NCI-H2171 (cell line): ENCODE results near the gene GOLGA6D.
"Not testable (repeated sequence)": the region's sequence is repeated elsewhere in the genome, so short reads cannot be mapped to it uniquely, and the experiment has no call there.

ENCODE experiments used
- DNase-seq: peaks from one replicate; lab custom pipeline; 2025; lab: John Stamatoyannopoulos, UW

The GOLGA6D gene, protein sequence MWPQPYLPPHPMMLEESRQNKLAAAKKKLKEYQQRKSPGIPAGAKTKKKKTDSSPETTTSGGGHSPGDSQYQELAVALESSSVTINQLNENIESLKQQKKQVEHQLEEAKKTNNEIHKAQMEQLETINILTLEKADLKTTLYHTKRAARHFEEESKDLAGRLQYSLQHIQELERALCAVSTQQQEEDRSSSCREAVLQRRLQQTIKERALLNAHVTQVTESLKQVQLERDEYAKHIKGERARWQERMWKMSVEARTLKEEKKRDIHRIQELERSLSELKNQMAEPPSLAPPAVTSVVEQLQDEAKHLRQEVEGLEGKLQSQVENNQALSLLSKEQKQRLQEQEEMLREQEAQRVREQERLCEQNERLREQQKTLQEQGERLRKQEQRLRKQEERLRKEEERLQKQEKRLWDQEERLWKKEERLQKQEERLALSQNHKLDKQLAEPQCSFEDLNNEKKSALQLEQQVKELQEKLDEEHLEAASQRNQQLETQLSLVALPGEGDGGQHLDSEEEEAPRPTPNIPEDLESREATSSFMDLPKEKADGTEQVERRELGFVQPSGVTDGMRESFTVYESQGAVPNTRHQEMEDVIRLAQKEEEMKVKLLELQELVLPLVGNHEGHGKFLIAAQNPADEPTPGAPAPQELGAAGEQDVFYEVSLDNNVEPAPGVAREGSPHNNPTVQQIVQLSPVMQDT

DNA sequence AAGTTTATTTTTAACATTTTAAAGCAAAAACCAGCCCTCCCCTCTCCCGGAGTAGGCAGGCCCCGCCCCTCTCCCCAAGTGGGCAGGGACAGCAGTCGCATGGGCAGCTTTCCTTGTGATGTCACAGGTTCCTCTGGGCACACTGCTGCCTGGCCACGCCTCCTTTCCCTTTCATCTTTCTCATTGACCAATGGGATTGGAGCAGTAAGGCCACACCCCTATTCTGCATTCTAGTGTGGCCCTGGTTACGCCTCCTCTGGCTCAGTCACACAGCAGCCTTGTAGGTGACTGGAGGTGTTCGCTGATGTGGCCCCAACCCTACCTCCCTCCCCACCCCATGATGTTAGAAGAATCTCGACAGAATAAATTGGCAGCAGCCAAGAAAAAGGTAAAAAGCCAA is at the start of gene GOLGA6D:
GOLGA6D (plus strand) TSS at position 264 of the 400 bp plus-strand sequence; CDS start at position 305, 41 bp downstream.
- DNase-seq, result not testable (repeated sequence)

DNA sequence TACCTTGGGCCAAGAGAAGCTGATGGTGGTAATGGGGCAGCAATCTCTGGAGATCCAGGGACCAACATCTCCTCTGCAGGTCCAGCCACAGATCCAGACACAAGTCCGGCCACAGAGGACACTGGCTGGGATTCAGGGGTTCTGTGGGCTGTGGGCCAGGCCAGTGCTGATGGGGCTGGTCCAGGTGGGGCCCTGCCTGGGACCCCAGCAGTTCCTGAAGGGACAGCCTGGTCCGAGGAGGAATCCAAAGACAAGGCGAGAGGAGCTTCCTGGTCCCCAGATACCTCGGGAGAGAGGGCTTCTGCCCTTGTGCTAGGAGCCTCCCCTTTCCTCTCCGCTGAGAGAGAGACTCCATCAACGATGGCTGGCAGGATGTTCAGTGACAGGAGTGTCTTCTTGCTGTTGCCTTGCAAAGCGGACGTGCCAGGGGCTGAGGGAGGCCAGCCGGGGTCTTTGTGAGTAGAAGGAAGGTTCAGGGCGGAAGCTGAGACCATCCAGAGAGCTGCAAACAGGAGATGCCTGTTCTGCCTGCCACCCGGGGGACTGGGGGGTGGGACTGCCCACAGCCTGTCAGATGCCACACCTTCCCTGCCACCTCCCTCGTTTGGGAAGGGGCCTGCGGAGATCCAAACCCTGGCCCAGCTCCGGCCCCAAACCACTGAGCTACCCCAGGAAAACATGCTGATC is 49.0 kb upstream of the GOLGA6D start:
- no peak for DNase-seq

DNA sequence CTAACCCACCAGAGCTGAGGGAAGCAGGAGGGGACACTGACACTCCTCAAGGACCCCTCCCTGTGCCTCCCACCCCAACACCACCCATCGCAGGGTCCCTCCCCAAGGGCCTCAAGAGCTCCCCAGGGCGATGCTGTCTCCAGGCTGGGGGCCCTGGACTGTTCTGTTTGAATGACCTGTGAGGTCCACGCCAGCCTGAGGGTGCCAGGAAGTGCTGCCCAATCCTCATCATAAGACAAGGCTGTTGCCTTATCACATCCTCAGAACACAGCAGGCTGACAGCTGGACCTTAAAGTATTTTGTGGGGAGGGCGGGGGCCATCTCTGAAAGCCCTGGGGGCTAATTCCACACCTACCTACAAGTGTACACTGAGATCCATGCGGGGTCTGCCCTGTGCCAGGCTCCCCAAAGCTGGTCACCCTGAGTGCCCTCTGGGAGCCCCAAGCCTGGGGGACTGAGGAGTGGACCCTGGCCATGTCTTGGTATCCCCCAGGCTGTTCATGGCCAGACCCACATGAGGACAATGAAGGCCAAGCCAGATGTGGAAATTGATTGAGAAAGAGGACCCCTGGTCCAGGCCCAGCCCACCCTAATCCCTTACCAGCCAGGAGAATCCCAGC is 48.3 kb upstream of the GOLGA6D start:
- DNase-seq, result no peak

DNA sequence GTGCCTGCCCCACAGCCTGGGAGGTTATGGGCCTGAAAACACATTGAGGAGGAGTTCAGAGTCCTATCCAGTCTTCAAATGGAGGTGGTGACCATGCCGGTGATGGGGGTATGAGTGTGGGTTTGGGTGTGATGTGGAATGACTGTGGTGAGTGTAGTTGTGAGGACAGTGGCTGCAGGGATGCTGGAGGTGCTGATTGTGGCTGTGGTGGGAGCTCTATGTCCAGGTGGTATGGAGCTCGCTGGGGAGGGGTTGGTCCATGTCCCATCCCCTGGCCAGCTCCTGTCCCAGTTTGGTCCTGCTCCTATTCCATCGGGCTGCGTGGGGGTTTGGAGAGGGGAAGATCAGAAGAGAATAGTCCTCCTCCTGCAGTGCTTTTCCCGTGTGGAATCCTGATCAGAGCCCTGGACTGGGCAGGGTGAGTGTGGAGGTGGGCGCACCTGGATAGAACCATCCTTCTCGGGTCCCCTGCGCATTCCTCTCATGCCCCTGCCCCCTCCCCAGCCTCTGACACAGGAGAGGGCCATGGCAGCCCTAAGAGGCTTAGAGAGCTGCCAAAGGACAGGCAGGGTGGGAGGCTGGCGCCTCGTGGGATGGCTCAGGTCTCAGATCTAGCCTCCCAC is 47.5 kb upstream of the GOLGA6D start:
- no peak for DNase-seq

DNA sequence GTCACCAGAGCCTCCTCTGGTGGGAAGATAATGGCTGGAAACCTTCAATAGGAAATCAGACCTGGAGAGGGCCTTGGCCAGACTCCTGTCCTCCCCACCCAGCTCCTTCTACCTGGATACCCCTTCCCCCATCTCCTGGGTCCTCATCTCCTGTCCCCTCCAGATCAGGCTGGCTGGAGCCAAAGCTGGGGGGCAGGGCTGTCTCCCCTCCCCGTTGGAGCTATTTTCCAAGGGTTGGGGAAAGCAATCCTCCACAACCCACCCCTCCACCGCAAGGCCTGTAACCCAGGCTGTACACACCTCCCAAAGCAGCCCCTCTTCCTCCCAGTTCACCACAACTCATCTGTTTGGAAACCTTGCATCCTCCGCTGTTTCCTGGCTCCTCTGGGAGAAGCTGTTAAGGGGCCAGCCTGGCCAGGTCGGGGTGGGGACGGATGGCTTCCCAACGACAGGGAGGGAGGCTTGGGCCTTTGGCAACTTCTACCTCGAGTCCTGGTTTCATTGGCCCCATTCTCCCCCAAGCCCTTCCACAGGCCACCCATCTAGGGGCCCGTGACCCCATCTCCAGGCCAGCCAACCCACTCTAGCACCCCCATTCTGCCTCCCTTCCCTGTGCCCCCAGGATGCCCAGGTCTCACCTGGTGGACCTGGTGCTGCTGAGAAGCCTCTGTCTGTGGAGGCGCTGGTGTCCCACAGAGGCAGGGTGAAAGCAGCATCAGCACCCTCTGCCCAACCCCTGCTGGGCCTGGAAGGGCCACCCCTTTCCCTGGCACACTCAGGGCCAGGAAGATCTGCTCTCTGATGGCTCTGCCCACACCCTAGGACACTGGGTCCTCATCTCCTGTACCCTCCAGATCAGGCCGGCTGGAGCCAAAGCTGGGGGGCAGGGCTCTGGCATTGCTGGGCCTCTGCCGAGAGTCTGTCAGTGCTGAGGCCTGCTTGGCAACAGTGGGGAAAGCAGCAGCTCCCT is 46.6 kb upstream of the GOLGA6D start:
- DNase-seq, result no peak

DNA sequence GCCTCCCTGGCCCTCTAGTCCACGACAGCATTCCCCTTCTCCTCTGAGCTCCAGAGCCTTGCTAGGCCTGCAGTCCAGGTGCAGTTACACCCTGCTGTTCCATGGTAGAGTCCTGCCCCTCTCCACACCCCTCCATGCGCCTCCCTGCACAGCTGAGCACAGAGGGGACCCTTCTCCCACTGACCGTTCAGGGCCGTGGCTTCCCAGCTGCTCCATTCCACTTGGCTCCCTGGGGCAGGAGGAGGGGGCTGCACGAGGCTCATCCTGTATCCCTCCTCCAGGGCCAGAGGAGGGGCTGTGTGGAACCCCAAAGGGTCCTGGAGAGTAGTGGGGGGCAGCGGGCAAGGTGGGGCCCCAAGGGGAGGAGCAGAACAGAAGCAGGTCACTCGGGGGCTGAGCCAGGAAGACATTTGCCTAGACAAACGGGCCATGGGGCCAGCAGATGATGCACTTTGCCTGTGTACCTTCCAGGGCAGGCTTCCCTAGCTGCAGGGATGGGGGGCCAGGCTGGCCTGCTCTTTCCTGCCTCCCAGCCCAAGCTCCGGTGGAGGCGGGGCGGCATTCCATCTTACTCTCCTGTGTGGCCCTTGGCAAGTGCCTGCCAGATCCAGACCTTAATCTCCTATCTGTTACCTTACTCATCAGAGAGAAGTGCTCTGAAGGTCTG is 45.2 kb upstream of the GOLGA6D start:
- no peak for DNase-seq

DNA sequence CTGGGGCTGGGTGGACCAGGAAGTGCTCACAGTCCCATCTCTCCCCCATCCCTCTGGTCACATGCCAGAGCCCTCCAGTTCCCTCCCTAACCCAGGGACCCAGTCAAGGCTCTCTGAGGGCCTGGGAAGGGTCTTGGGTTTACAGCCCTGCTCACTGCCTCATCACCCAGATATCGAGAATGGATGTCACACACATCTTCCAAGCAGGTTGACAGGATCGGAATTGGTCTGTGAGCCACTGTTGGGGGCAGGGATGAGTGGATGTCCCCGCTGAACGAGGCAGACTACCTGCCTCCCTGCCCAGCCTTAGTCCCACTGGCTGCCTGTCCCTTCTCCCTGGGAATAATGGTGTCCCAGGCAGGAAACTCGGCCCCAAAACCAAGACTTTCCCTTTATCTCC is 44.5 kb upstream of the GOLGA6D start:
- no peak for DNase-seq

- DNase-seq, result not testable (repeated sequence)
Measured at GRCh38 chr15:75245741-75246140, 36.9 kb upstream of the GOLGA6D start.

DNA sequence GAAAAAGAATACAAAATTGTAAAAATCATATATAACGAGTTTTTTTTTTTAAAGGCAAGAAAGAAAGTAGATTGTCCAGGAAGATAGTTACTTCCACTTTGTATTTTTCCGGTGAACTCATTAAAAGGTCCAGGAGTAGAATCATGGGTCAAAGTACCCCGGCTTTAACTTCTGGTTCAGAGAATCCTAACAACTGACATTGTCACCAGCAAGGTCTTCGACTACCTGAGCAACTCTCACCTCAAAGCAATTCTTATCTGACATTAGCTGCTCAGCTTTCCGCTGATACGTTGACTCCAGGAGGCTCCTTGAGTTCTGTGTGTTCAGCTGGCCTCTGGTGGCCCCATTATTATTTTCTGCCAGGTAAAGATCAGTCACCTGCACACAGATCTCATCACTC is 33.6 kb upstream of the GOLGA6D start:
- DNase-seq, result not testable (repeated sequence)

GRCh38 chr15:75249726-75250125 is 32.9 kb upstream of the GOLGA6D start:
- DNase-seq, result no peak

GRCh38 chr15:75251343-75251742 is 31.3 kb upstream of the GOLGA6D start:
- DNase-seq, result not testable (repeated sequence)

- DNase-seq, result not testable (repeated sequence)
Measured at GRCh38 chr15:75252285-75252684, 30.4 kb upstream of the GOLGA6D start.

DNA sequence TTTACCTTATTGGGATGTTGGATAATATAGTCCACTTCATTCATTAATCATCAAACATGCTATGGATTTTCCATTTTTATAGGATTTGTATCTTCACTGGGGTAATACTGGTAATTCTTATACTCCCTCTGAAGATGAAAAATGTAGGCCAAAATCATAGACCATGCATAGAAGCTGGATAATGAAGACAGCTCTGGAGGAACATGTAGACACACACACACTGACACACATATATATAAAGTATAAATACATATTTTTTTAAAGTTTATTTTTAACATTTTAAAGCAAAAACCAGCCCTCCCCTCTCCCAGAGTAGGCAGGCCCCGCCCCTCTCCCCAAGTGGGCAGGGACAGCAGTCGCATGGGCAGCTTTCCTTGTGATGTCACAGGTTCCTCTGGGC is 24.6 kb upstream of the GOLGA6D start, which contains the start of gene GOLGA6C:
GOLGA6C (plus strand) TSS at position 301 of the 400 bp plus-strand sequence. CDS start 265 bp downstream, outside the sequence.
- not testable (repeated sequence) for DNase-seq

DNA sequence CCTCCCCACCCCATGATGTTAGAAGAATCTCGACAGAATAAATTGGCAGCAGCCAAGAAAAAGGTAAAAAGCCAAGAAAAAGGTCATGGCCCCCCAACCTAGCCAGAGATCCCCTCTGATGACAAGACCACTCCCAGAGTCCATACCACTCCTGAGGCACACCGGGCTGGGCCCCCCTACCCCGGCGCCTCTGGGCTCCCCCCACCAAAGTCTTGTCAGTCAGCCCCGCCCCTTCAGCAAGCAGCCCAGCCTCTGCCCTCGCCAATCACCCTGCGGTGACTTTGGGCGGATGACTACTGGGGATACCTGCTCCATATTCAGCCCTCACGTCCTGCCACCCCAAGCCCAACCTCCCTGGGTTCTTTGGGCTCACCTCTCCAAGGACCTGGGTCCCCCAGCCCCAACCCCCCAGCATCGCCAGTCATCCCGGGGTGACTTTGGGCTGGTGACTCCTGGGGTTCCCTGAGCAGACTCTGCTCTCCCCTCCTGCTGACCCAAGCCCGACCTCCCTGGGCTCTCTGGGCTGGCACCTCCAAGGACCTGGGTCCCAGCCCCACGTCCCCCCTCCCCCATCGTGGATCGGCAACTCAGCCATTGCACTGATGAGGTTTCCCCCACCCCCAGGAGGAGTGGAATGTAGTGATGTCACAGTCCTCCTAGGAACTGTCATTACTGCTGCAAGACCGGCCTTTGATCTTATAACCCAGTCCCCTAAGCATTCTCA is 23.9 kb upstream of the GOLGA6D start:
- DNase-seq, result not testable (repeated sequence)

DNA sequence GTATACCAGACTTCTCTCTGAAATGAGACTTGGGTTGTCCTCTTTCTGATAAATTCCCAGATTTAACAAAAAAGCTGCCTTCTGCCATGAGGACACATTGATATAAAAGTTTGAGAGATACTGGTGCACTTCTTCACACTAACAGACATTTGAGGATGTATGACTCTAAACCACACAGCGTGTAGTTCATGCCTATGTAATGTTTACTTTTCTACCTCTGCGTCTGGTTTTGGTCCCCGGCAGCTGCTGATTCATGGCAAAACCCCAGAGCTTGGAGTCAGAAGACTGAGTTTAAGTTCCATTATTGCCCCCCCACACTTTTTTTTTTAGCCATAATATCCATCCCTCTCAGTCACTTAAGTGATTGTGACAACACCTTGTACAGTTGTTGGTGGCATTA is 22.8 kb upstream of the GOLGA6D start:
- DNase-seq, result not testable (repeated sequence)

- not testable (repeated sequence) for DNase-seq
Measured at GRCh38 chr15:75273751-75274359, 8.8 kb upstream of the GOLGA6D start.

DNA sequence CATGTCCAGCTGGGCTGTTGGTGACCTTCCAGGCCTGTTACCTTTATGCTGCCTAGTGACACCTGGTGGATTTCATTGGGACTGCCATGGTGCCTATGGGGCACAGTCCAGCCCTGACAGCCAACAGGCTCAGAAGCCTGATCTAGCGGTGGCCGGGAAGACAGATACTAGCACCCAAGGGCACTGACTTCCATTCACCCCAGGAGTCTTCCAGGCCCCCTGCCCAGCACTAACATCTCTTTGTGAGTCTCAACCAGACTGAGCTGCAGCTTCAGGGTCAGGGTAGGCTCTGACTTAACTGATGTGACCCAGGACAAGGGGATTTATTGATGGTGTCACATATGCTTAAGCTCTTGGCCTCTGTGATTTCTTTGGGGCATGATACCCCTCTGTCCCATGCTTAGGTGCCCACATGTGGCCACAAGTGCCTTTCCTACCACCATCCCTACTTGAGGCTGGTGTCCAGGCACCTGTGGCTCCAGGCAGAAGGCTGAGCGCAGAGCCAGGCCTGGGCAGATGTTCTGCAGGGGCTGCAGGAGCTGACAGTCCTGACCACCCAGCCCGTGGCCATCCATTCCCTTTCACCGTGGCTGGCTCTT is 8.0 kb upstream of the GOLGA6D start:
- DNase-seq, result not testable (repeated sequence)

DNA sequence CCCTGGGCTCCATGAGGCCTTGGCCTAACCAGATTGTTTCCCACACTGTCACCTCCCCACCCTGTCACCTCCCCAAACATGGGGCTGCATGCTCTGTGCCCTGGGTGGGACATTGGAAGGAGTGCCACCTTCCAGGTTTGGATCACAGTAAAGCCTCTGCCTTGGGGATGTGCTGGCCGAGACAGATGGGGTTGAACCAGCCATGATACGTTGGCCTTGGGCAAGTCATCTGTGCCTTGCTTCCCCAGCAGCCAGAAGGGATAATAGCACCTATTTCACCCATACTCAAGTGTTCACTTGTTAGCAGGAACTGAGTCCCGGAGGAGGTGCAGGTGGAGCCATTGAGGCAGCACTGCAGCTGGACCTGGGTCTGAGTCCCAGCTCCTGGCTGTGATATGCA is 7.0 kb upstream of the GOLGA6D start:
- not testable (repeated sequence) for DNase-seq
